Neural cell (in vitro differentiated cells): Measurements from ENCODE around the gene EVX1. TPM values are rescaled to one million over a fixed set of nuclear protein-coding genes. Genes with fewer than 3 reads are reported as not detected.

ENCODE experiments used
- H2AFZ ChIP-seq: fragments of 200-600, 300-800 bp; sonication (generic), shearing (Covaris generic); 2 replicates; pipeline ENCODE4 v1.6.0; 2014; ENCODE audit warnings: low read depth, mild to moderate bottlenecking, antibody characterized with exemption, low read length, moderate library complexity
- H3F3A ChIP-seq: fragments of 200-600 bp; shearing (Covaris generic); 2 replicates; pipeline ENCODE4 v1.6.1; 2016; ENCODE audit warnings: mild to moderate bottlenecking, moderate library complexity, mixed read lengths, antibody characterized with exemption, low read length; ENCODE audit not compliant: insufficient read depth, poor library complexity, severe bottlenecking
- H3K27ac ChIP-seq: fragments of 200-600, 300-800 bp; sonication (generic), shearing (Covaris generic); 2 replicates; pipeline ENCODE4 v1.5.1; 2014; ENCODE audit warnings: mild to moderate bottlenecking, low read length, moderate library complexity
- H3K27me3 ChIP-seq: fragments of 300-800, 200-600 bp; sonication (generic), shearing (Covaris generic); 2 replicates; pipeline ENCODE4 v1.6.0; 2014; ENCODE audit warnings: mild to moderate bottlenecking, low read depth, low read length, moderate library complexity; ENCODE audit not compliant: insufficient read depth
- H3K36me3 ChIP-seq: fragments of 300-800, 200-600 bp; sonication (generic), shearing (Covaris generic); 2 replicates; pipeline ENCODE4 v1.5.1; 2014; ENCODE audit warnings: mild to moderate bottlenecking, antibody characterized with exemption, low read length, moderate library complexity; ENCODE audit not compliant: insufficient read depth
- H3K4me2 ChIP-seq: fragments of 300-800, 200-600 bp; sonication (generic), shearing (Covaris generic); 2 replicates; pipeline ENCODE4 v1.6.0; 2014; ENCODE audit warnings: mild to moderate bottlenecking, low read length
- H3K4me3 ChIP-seq: fragments of 300-800, 200-600 bp; sonication (generic), shearing (Covaris generic); 2 replicates; pipeline ENCODE4 v1.5.1; 2014; ENCODE audit warnings: mild to moderate bottlenecking, low read length, moderate library complexity
- H3K79me2 ChIP-seq: fragments of 200-600 bp; shearing (Covaris generic); replicated peaks from 2 replicates; pipeline ENCODE4 v1.6.0; 2014; ENCODE audit warnings: mild to moderate bottlenecking, low read length, moderate library complexity; ENCODE audit not compliant: insufficient read depth
- H3K9ac ChIP-seq: fragments of 300-800, 200-600 bp; sonication (generic), shearing (Covaris generic); 2 replicates; pipeline ENCODE4 v1.6.1; 2016; ENCODE audit warnings: mild to moderate bottlenecking, low read length, mixed read lengths
- H3K9me2 ChIP-seq: fragments of 200-600 bp; shearing (Covaris generic); 2 replicates; pipeline ENCODE4 v1.6.1; 2016; ENCODE audit warnings: mild to moderate bottlenecking, low read length, mixed read lengths; ENCODE audit not compliant: insufficient read depth
- H3K9me3 ChIP-seq: fragments of 200-600, 300-800 bp; sonication (generic), shearing (Covaris generic); 2 replicates; pipeline ENCODE4 v1.6.1; 2016; ENCODE audit warnings: mild to moderate bottlenecking, mixed run types, low read length, moderate library complexity, mixed read lengths
- H4K20me1 ChIP-seq: fragments of 200-600 bp; shearing (Covaris generic); 2 replicates; pipeline ENCODE4 v1.6.1; 2016; ENCODE audit warnings: mild to moderate bottlenecking, mixed run types; ENCODE audit not compliant: insufficient read depth
- EP300 ChIP-seq: fragments of 450-650 bp; conservative IDR thresholded peaks from 2 replicates; pipeline ENCODE4 v1.6.1; 2014; ENCODE audit warnings: antibody characterized with exemption, mild to moderate bottlenecking, moderate library complexity; ENCODE audit not compliant: poor library complexity, severe bottlenecking
- EZH2 ChIP-seq: fragments of 200-600, 300-800 bp; shearing (Covaris generic), sonication (generic); IDR thresholded peaks from 2 replicates; pipeline ENCODE4 v1.6.1; 2014; ENCODE audit warnings: antibody characterized with exemption, low read length, borderline replicate concordance, mild to moderate bottlenecking; ENCODE audit not compliant: insufficient read depth, poor library complexity, severe bottlenecking
- MXI1 ChIP-seq: fragments of 450-650 bp; conservative IDR thresholded peaks from 2 replicates; pipeline ENCODE4 v1.6.1; 2014; ENCODE audit warnings: antibody characterized with exemption, mild to moderate bottlenecking; ENCODE audit not compliant: poor library complexity, severe bottlenecking
- POLR2AphosphoS5 ChIP-seq: IDR thresholded peaks from 2 replicates; pipeline ENCODE4 v1.6.1; 2012
- RAD21 ChIP-seq: fragments of 450-650 bp; conservative IDR thresholded peaks from 2 replicates; pipeline ENCODE4 v1.6.1; 2014; ENCODE audit warnings: antibody characterized with exemption, mild to moderate bottlenecking, moderate library complexity
- SMC3 ChIP-seq: fragments of 450-650 bp; conservative IDR thresholded peaks from 2 replicates; pipeline ENCODE4 v1.6.1; 2014; ENCODE audit warnings: antibody characterized with exemption, mild to moderate bottlenecking, moderate library complexity; ENCODE audit not compliant: poor library complexity
- TAF1 ChIP-seq: IDR thresholded peaks from 2 replicates; pipeline ENCODE4 v1.6.1; 2012; ENCODE audit warnings: low read depth
- polyA plus RNA-seq: library from polyadenylated mRNA; depleted of rRNA; stranded (reverse); fragments of >200 nt; gene quantifications from 2 replicates; pipeline ENCODE4 v1.2.3, GENCODE V29; 2014
- TF ChIP-seq, protein P1 (sequence below): IDR thresholded peaks from 2 replicates; pipeline ENCODE4 v1.6.1; 2012; ENCODE audit warnings: borderline replicate concordance
- TF ChIP-seq, protein P2 (sequence below): fragments of 450-650 bp; IDR thresholded peaks from 2 replicates; pipeline ENCODE4 v1.5.1; 2014; ENCODE audit warnings: antibody characterized with exemption, mild to moderate bottlenecking, moderate library complexity; ENCODE audit not compliant: poor library complexity, severe bottlenecking

Gene EVX1
- polyA plus RNA-seq, 1 donor from 2014 or later, result not detected

DNA sequence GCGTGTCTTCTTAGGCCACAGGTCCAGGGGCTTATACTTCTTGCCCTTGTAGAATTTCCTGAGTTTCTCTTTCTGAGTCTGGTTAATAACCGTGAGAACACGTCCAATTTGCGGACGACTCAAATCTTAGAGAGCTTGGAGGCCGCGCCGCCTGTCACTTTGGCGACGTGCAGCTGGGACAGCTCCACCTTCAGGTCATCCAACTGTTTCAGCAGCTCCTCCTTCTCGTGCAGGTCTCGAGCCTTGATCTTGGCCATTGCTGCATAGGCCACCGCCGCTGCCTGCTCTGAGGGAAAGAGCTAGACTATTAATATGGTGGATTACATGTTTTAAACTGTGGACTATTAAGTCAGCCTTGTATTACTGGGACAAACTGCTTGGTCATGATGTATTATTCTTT lies 26.9 kb downstream of the EVX1 start:
- H3K9me3 ChIP-seq, result no peaks in the 10 kb centered on the region
- no peak overlapping the region for H3K4me2 ChIP-seq
- H3K9ac ChIP-seq, result no peak overlapping the region
- H3K9me2 ChIP-seq, result no peaks in the 10 kb centered on the region
- TF ChIP-seq, protein P1, sequence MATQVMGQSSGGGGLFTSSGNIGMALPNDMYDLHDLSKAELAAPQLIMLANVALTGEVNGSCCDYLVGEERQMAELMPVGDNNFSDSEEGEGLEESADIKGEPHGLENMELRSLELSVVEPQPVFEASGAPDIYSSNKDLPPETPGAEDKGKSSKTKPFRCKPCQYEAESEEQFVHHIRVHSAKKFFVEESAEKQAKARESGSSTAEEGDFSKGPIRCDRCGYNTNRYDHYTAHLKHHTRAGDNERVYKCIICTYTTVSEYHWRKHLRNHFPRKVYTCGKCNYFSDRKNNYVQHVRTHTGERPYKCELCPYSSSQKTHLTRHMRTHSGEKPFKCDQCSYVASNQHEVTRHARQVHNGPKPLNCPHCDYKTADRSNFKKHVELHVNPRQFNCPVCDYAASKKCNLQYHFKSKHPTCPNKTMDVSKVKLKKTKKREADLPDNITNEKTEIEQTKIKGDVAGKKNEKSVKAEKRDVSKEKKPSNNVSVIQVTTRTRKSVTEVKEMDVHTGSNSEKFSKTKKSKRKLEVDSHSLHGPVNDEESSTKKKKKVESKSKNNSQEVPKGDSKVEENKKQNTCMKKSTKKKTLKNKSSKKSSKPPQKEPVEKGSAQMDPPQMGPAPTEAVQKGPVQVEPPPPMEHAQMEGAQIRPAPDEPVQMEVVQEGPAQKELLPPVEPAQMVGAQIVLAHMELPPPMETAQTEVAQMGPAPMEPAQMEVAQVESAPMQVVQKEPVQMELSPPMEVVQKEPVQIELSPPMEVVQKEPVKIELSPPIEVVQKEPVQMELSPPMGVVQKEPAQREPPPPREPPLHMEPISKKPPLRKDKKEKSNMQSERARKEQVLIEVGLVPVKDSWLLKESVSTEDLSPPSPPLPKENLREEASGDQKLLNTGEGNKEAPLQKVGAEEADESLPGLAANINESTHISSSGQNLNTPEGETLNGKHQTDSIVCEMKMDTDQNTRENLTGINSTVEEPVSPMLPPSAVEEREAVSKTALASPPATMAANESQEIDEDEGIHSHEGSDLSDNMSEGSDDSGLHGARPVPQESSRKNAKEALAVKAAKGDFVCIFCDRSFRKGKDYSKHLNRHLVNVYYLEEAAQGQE, result no peak
- TF ChIP-seq EP300, result no peak
- no peak for TF ChIP-seq EZH2
- TF ChIP-seq POLR2AphosphoS5, result no peak
- TF ChIP-seq TAF1, result no peak
- TF ChIP-seq, protein P2, sequence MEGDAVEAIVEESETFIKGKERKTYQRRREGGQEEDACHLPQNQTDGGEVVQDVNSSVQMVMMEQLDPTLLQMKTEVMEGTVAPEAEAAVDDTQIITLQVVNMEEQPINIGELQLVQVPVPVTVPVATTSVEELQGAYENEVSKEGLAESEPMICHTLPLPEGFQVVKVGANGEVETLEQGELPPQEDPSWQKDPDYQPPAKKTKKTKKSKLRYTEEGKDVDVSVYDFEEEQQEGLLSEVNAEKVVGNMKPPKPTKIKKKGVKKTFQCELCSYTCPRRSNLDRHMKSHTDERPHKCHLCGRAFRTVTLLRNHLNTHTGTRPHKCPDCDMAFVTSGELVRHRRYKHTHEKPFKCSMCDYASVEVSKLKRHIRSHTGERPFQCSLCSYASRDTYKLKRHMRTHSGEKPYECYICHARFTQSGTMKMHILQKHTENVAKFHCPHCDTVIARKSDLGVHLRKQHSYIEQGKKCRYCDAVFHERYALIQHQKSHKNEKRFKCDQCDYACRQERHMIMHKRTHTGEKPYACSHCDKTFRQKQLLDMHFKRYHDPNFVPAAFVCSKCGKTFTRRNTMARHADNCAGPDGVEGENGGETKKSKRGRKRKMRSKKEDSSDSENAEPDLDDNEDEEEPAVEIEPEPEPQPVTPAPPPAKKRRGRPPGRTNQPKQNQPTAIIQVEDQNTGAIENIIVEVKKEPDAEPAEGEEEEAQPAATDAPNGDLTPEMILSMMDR, result no peak
- TF ChIP-seq RAD21, result no peak
- TF ChIP-seq MXI1, result no peak
- TF ChIP-seq SMC3, result no peak
- H3F3A ChIP-seq, result no peaks in the 10 kb centered on the region
- no peak overlapping the region for H3K4me3 ChIP-seq
- H3K36me3 ChIP-seq, result no peaks in the 10 kb centered on the region
- H3K27me3 ChIP-seq, result no peaks in the 10 kb centered on the region
- no peaks in the 10 kb centered on the region for H4K20me1 ChIP-seq
- no peak overlapping the region for H2AFZ ChIP-seq
- H3K27ac ChIP-seq, result no peak overlapping the region
- no peaks in the 10 kb centered on the region for H3K79me2 ChIP-seq

- Histone ChIP-seq H3K36me3 (no peaks in the 10 kb centered on the region), H3K4me3 (no peak overlapping the region), H4K20me1 (no peaks in the 10 kb centered on the region), H3K79me2 (no peaks in the 10 kb centered on the region), H3K9me2 (no peaks in the 10 kb centered on the region), H3F3A (no peaks in the 10 kb centered on the region), H3K9me3 (no peaks in the 10 kb centered on the region), H3K27ac (no peak overlapping the region), H2AFZ (no peak overlapping the region), H3K4me2 (no peak overlapping the region), H3K27me3 (no peaks in the 10 kb centered on the region), H3K9ac (no peak overlapping the region)
- TF ChIP-seq, protein P2, result no peak
- no peak for TF ChIP-seq SMC3
- no peak for TF ChIP-seq MXI1
- TF ChIP-seq EP300, result no peak
- TF ChIP-seq TAF1, result no peak
- TF ChIP-seq RAD21, result no peak
- TF ChIP-seq, protein P1, result no peak
- no peak for TF ChIP-seq POLR2AphosphoS5
- TF ChIP-seq EZH2, result no peak
These were observed 28.8 kb downstream of the EVX1 start for GRCh38 chr7:27271384-27271783.
